Activated CD8-positive, alpha-beta memory T cell treated with anti-CD3 and anti-CD28 coated beads, Interleukin-2, amount 10 ng/mL, durations not matched to agents 7 days and 5 days (primary cell): Measurements from ENCODE around the gene TOM1L2. TPM values are rescaled to one million over a fixed set of nuclear protein-coding genes. Genes with fewer than 3 reads are reported as not detected.
A peak's percentile ranks its signal among the peaks of the same experiment; 100 is the strongest.

Experiments used
- ATAC-seq: fragments of 150-1000 bp; cut with Tn5 transposase; one replicate; pipeline ENCODE4 v1.10.0; 2021; ENCODE audit warnings: moderate library complexity
- CTCF ChIA-PET: fragments of 350-600 bp; sonication (Branson Sonifier 250); formaldehyde crosslinking; loops from one replicate; lab custom pipeline; 2021; ENCODE audit warnings: antibody characterized with exemption; lab: Charles Lee
- DNase-seq: peaks from one replicate; pipeline ENCODE4 v3.0.0-alpha.2; 2020
- H3K27ac Mint-ChIP-seq: one replicate; pipeline ENCODE4 v1.8.0; 2021; ENCODE audit warnings: mild to moderate bottlenecking, mixed read lengths
- H3K27me3 Mint-ChIP-seq: one replicate; pipeline ENCODE4 v1.8.0; 2021; ENCODE audit warnings: mixed read lengths
- H3K36me3 Mint-ChIP-seq: one replicate; pipeline ENCODE4 v1.8.0; 2021; ENCODE audit warnings: mild to moderate bottlenecking, mixed read lengths
- H3K4me1 Mint-ChIP-seq: one replicate; pipeline ENCODE4 v1.8.0; 2021; ENCODE audit warnings: mixed read lengths
- H3K4me3 Mint-ChIP-seq: one replicate; pipeline ENCODE4 v1.8.0; 2021; ENCODE audit warnings: mild to moderate bottlenecking, moderate library complexity, mixed read lengths
- H3K9me3 Mint-ChIP-seq: one replicate; pipeline ENCODE4 v1.8.0; 2022; ENCODE audit warnings: low read depth, mixed read lengths
- total RNA-seq, 2 experiments: library from RNA; stranded (reverse); gene quantifications; one replicate each; pipeline ENCODE4 v1.2.3, GENCODE V29; 2021

The TOM1L2 gene
- 10 to 100 TPM; 19.8 to 33.0 TPM for total RNA-seq

GRCh38 chr17:17972126-17972951, at the start of gene TOM1L2, which contains the start of gene DRC3:
TSS of gene TOM1L2 (minus strand) at chr17:17972400. CDS start at chr17:17972313, 87 bp downstream.
TSS of gene DRC3 (plus strand) at chr17:17972862. CDS start at chr17:17977599, 4,737 bp downstream.
- Mint-ChIP-seq H3K36me3 (no peaks in the 10 kb centered on the region), H3K4me1 (peaks cover 43% of the 10 kb centered on the region), H3K9me3 (no peaks in the 10 kb centered on the region), H3K4me3 (peak within 1 kb of the TSS; percentile 86), H3K27ac (peak within 1 kb of the TSS; percentile 87), H3K27me3 (no peaks in the 10 kb centered on the region)
- CTCF ChIA-PET, result interaction anchor here (0.8 to 1.9 kb wide), 8 partner anchors 13 to 161 kb away, joined by 3 to 17 read pairs (median 4); no protein-coding TSS in a partner anchor
- ATAC-seq (peak; percentile 94), DNase-seq (peak; percentile 100)

- no peak for ATAC-seq
- DNase-seq, result no peak
- Mint-ChIP-seq H3K4me3 (no peak overlapping the region), H3K36me3 (peaks cover 3% of the 10 kb centered on the region), H3K27me3 (no peaks in the 10 kb centered on the region), H3K9me3 (no peaks in the 10 kb centered on the region), H3K27ac (no peak overlapping the region), H3K4me1 (peaks cover 15% of the 10 kb centered on the region)
- CTCF ChIA-PET, result interaction anchor here (1.0 to 1.6 kb wide), 4 partner anchors 9 to 102 kb away, joined by 3 to 6 read pairs (median 4); no protein-coding TSS in a partner anchor
These were observed 49.2 kb upstream of the TOM1L2 start for GRCh38 chr17:18021372-18021771.

GRCh38 chr17:18020971-18021370, 48.8 kb upstream of the TOM1L2 start:
- Mint-ChIP-seq H3K4me3 (no peak overlapping the region), H3K4me1 (peaks cover 11% of the 10 kb centered on the region), H3K27ac (no peak overlapping the region), H3K36me3 (peaks cover 3% of the 10 kb centered on the region), H3K27me3 (no peaks in the 10 kb centered on the region), H3K9me3 (no peaks in the 10 kb centered on the region)
- ATAC-seq (no peak), DNase-seq (no peak)
- CTCF ChIA-PET, result interaction anchor here (1.0 to 1.6 kb wide), 5 partner anchors 9 to 101 kb away, joined by 3 to 6 read pairs (median 3); no protein-coding TSS in a partner anchor

GRCh38 chr17:18019838-18020154, 47.6 kb upstream of the TOM1L2 start:
- CTCF ChIA-PET, result interaction anchor here (1.2 kb wide), 1 partner anchor 13 kb away, joined by 3 read pairs; no protein-coding TSS in a partner anchor

GRCh38 chr17:18018411-18018921, 46.3 kb upstream of the TOM1L2 start:
- Mint-ChIP-seq H3K27me3 (no peaks in the 10 kb centered on the region), H3K27ac (no peak overlapping the region), H3K4me3 (no peak overlapping the region), H3K9me3 (no peaks in the 10 kb centered on the region), H3K36me3 (no peaks in the 10 kb centered on the region), H3K4me1 (no peaks in the 10 kb centered on the region)
- no peak for DNase-seq
- CTCF ChIA-PET, result no interaction called here
- no peak for ATAC-seq

More at GRCh38 chr17:18019838-18020154, 47.6 kb upstream of the TOM1L2 start:
- Mint-ChIP-seq H3K36me3 (no peaks in the 10 kb centered on the region), H3K4me3 (no peak overlapping the region), H3K4me1 (no peaks in the 10 kb centered on the region), H3K27me3 (no peaks in the 10 kb centered on the region), H3K27ac (no peak overlapping the region), H3K9me3 (no peaks in the 10 kb centered on the region)
- DNase-seq (no peak), ATAC-seq (no peak)

- H3K4me3 Mint-ChIP-seq, result no peak overlapping the region
These were observed 45.8 kb upstream of the TOM1L2 start for GRCh38 chr17:18017958-18018357.

GRCh38 chr17:18016426-18016825, 44.2 kb upstream of the TOM1L2 start:
- DNase-seq, result no peak
- no peaks in the 10 kb centered on the region for H3K9me3 Mint-ChIP-seq
- CTCF ChIA-PET, result interaction anchor here (1.2 kb wide), 1 partner anchor 97 kb away, joined by 3 read pairs; no protein-coding TSS in a partner anchor
- no peak overlapping the region for H3K27ac Mint-ChIP-seq
- H3K4me1 Mint-ChIP-seq, result no peaks in the 10 kb centered on the region
- H3K4me3 Mint-ChIP-seq, result no peak overlapping the region
- H3K36me3 Mint-ChIP-seq, result peaks cover 3% of the 10 kb centered on the region
- no peaks in the 10 kb centered on the region for H3K27me3 Mint-ChIP-seq
- no peak for ATAC-seq

More at GRCh38 chr17:18017958-18018357, 45.8 kb upstream of the TOM1L2 start:
- DNase-seq (no peak), ATAC-seq (no peak)
- Mint-ChIP-seq H3K36me3 (no peaks in the 10 kb centered on the region), H3K9me3 (no peaks in the 10 kb centered on the region), H3K4me1 (no peaks in the 10 kb centered on the region), H3K27me3 (no peaks in the 10 kb centered on the region), H3K27ac (no peak overlapping the region)
- CTCF ChIA-PET, result no interaction called here

- ATAC-seq (no peak), DNase-seq (no peak)
- H3K27me3 Mint-ChIP-seq, result no peaks in the 10 kb centered on the region
- H3K9me3 Mint-ChIP-seq, result no peaks in the 10 kb centered on the region
- H3K4me3 Mint-ChIP-seq, result no peak overlapping the region
- CTCF ChIA-PET, result interaction anchor here (1.2 kb wide), 1 partner anchor 96 kb away, joined by 3 read pairs; no protein-coding TSS in a partner anchor
- H3K4me1 Mint-ChIP-seq, result no peaks in the 10 kb centered on the region
- peaks cover 3% of the 10 kb centered on the region for H3K36me3 Mint-ChIP-seq
- no peak overlapping the region for H3K27ac Mint-ChIP-seq
These were observed 43.4 kb upstream of the TOM1L2 start for GRCh38 chr17:18015593-18015992.

GRCh38 chr17:18014006-18014405, 41.8 kb upstream of the TOM1L2 start:
- Mint-ChIP-seq H3K27ac (no peak overlapping the region), H3K36me3 (peaks cover 3% of the 10 kb centered on the region), H3K9me3 (no peaks in the 10 kb centered on the region), H3K4me1 (no peaks in the 10 kb centered on the region), H3K27me3 (no peaks in the 10 kb centered on the region), H3K4me3 (no peak overlapping the region)
- CTCF ChIA-PET, result no interaction called here
- ATAC-seq (no peak), DNase-seq (no peak)

GRCh38 chr17:18011286-18011685, 39.1 kb upstream of the TOM1L2 start:
- ATAC-seq (no peak), DNase-seq (no peak)
- CTCF ChIA-PET, result no interaction called here
- Mint-ChIP-seq H3K27me3 (no peaks in the 10 kb centered on the region), H3K9me3 (no peaks in the 10 kb centered on the region), H3K4me1 (no peaks in the 10 kb centered on the region), H3K36me3 (peaks cover 3% of the 10 kb centered on the region), H3K27ac (no peak overlapping the region), H3K4me3 (no peak overlapping the region)

GRCh38 chr17:18009609-18010420, 37.6 kb upstream of the TOM1L2 start:
- CTCF ChIA-PET, result no interaction called here
- ATAC-seq, result no peak
- Mint-ChIP-seq H3K4me1 (peaks cover 8% of the 10 kb centered on the region), H3K36me3 (peaks cover 3% of the 10 kb centered on the region), H3K27ac (no peak overlapping the region), H3K4me3 (no peak overlapping the region), H3K9me3 (no peaks in the 10 kb centered on the region), H3K27me3 (no peaks in the 10 kb centered on the region)
- no peak for DNase-seq

- Mint-ChIP-seq H3K4me3 (no peak overlapping the region), H3K27ac (no peak overlapping the region), H3K9me3 (no peaks in the 10 kb centered on the region), H3K4me1 (peaks cover 8% of the 10 kb centered on the region), H3K36me3 (peaks cover 3% of the 10 kb centered on the region), H3K27me3 (no peaks in the 10 kb centered on the region)
- no peak for ATAC-seq
- CTCF ChIA-PET, result no interaction called here
- no peak for DNase-seq
These were observed 36.5 kb upstream of the TOM1L2 start for GRCh38 chr17:18008496-18009268.
